HEK293T (cell line): ENCODE measurements around the gene TAOK1.

ENCODE experiments used
- CTCF ChIA-PET: fragments of 350-600 bp; formaldehyde crosslinking; extraction: SDS; loops from one replicate; lab custom pipeline; 2021; ENCODE audit warnings: antibody characterized with exemption, inconsistent platforms; lab: Yijun Ruan, JAX
- POLR2A ChIA-PET: fragments of 350-600 bp; formaldehyde crosslinking; extraction: SDS; loops from one replicate; lab custom pipeline; 2020; ENCODE audit warnings: antibody characterized with exemption, inconsistent platforms; lab: Yijun Ruan, JAX
- DNase-seq: peaks from one replicate; pipeline ENCODE4 v3.0.0; 2012; ENCODE audit warnings: mixed read lengths; ENCODE audit errors: extremely low spot score
- ARNT ChIP-seq: fragments of 450-650 bp; IDR thresholded peaks from 2 replicates; pipeline ENCODE4 v1.6.1; 2017; ENCODE audit warnings: mild to moderate bottlenecking
- BHLHE40 ChIP-seq: fragments of 450-650 bp; IDR thresholded peaks from 2 replicates; pipeline ENCODE4 v1.6.1; 2016; ENCODE audit warnings: mild to moderate bottlenecking, moderate library complexity, borderline replicate concordance
- CTBP1 ChIP-seq: fragments of 450-650 bp; IDR thresholded peaks from 2 replicates; pipeline ENCODE4 v1.6.1; 2016; ENCODE audit warnings: borderline replicate concordance
- ELF4 ChIP-seq: fragments of 450-650 bp; IDR thresholded peaks from 2 replicates; pipeline ENCODE4 v1.6.1; 2017; ENCODE audit warnings: antibody characterized with exemption
- FOXA1 ChIP-seq: fragments of 450-650 bp; IDR thresholded peaks from 2 replicates; pipeline ENCODE4 v1.6.1; 2016; ENCODE audit warnings: mild to moderate bottlenecking
- FOXK2 ChIP-seq: fragments of 450-650 bp; IDR thresholded peaks from 2 replicates; pipeline ENCODE4 v1.6.1; 2016; ENCODE audit warnings: mild to moderate bottlenecking
- FOXM1 ChIP-seq: fragments of 450-650 bp; IDR thresholded peaks from 2 replicates; pipeline ENCODE4 v1.6.1; 2017; ENCODE audit warnings: mild to moderate bottlenecking, borderline replicate concordance
- HDGF ChIP-seq: fragments of 450-650 bp; IDR thresholded peaks from 2 replicates; pipeline ENCODE4 v1.6.1; 2017; ENCODE audit warnings: antibody characterized with exemption, borderline replicate concordance
- L3MBTL2 ChIP-seq: fragments of 450-650 bp; conservative IDR thresholded peaks from 2 replicates; pipeline ENCODE4 v1.6.1; 2016; ENCODE audit warnings: mild to moderate bottlenecking
- LEF1 ChIP-seq: fragments of 450-650 bp; IDR thresholded peaks from 2 replicates; pipeline ENCODE4 v1.6.1; 2017; ENCODE audit warnings: mild to moderate bottlenecking, borderline replicate concordance
- NFRKB ChIP-seq: fragments of 450-650 bp; IDR thresholded peaks from 2 replicates; pipeline ENCODE4 v1.6.1; 2016; ENCODE audit warnings: mild to moderate bottlenecking, moderate library complexity
- PKNOX1 ChIP-seq: fragments of 450-650 bp; IDR thresholded peaks from 2 replicates; pipeline ENCODE4 v1.6.1; 2016
- SP1 ChIP-seq: fragments of 450-650 bp; IDR thresholded peaks from 2 replicates; pipeline ENCODE4 v1.6.1; 2017
- SUZ12 ChIP-seq: fragments of 450-650 bp; IDR thresholded peaks from 2 replicates; pipeline ENCODE4 v1.6.1; 2016; ENCODE audit warnings: mild to moderate bottlenecking
- TARDBP ChIP-seq: fragments of 450-650 bp; IDR thresholded peaks from 2 replicates; pipeline ENCODE4 v1.6.1; 2016
- ZNF384 ChIP-seq: fragments of 450-650 bp; IDR thresholded peaks from 2 replicates; pipeline ENCODE4 v1.6.1; 2016

TAOK1 gene

GRCh38 chr17:29420128-29420527 is 30.0 kb downstream of the TAOK1 start:
- TF ChIP-seq SUZ12 (no peak), FOXA1 (no peak), ZNF384 (no peak), BHLHE40 (no peak), TARDBP (no peak), SP1 (no peak), FOXK2 (no peak), L3MBTL2 (no peak), PKNOX1 (no peak)
- POLR2A ChIA-PET = no interaction called here
- no peak for DNase-seq
- CTCF ChIA-PET = interaction anchor here (0.8 kb wide), 1 partner anchor 50 kb away, joined by 3 read pairs; no protein-coding TSS in a partner anchor

- ChIA-PET CTCF (no interaction called here), POLR2A (no interaction called here)
- no peak for TF ChIP-seq PKNOX1
- TF ChIP-seq LEF1 = no peak
- TF ChIP-seq FOXK2 = no peak
- TF ChIP-seq ELF4 = no peak
- TF ChIP-seq FOXA1 = no peak
- TF ChIP-seq HDGF = no peak
- no peak for TF ChIP-seq SUZ12
- no peak for TF ChIP-seq CTBP1
- TF ChIP-seq TARDBP = no peak
- TF ChIP-seq ARNT = no peak
- no peak for TF ChIP-seq FOXM1
- TF ChIP-seq ZNF384 = no peak
- no peak for DNase-seq
Observed at GRCh38 chr17:29430275-29430674, 40.1 kb downstream of the TAOK1 start.

GRCh38 chr17:29433541-29433940 is 43.4 kb downstream of the TAOK1 start:
- TF ChIP-seq FOXM1 = no peak
- no peak for TF ChIP-seq TARDBP
- TF ChIP-seq FOXK2 = no peak
- TF ChIP-seq PKNOX1 = no peak
- no peak for TF ChIP-seq ZNF384
- TF ChIP-seq HDGF = no peak
- TF ChIP-seq FOXA1 = no peak
- no peak for TF ChIP-seq LEF1
- TF ChIP-seq BHLHE40 = no peak
- ChIA-PET POLR2A (interaction anchor here (1.4 kb wide), 1 partner anchor 16 kb away, joined by 3 read pairs; no protein-coding TSS in a partner anchor), CTCF (no interaction called here)
- DNase-seq = no peak

GRCh38 chr17:29434550-29434949 is 44.4 kb downstream of the TAOK1 start:
- ChIA-PET CTCF (no interaction called here), POLR2A (no interaction called here)

GRCh38 chr17:29442451-29442850 is 52.3 kb downstream of the TAOK1 start:
- TF ChIP-seq LEF1 (no peak), TARDBP (no peak), NFRKB (no peak), PKNOX1 (no peak), BHLHE40 (no peak), FOXM1 (no peak), ZNF384 (no peak), L3MBTL2 (no peak), ARNT (no peak), CTBP1 (no peak), SUZ12 (no peak), FOXK2 (no peak), FOXA1 (no peak), SP1 (no peak), ELF4 (no peak), HDGF (no peak)
- DNase-seq = no peak
- ChIA-PET CTCF (no interaction called here), POLR2A (no interaction called here)

More at GRCh38 chr17:29434550-29434949, 44.4 kb downstream of the TAOK1 start:
- DNase-seq = no peak
- no peak for TF ChIP-seq FOXM1
- no peak for TF ChIP-seq L3MBTL2
- no peak for TF ChIP-seq TARDBP
- no peak for TF ChIP-seq LEF1
- no peak for TF ChIP-seq BHLHE40
- TF ChIP-seq NFRKB = no peak
- TF ChIP-seq SUZ12 = no peak
- TF ChIP-seq ZNF384 = no peak
- no peak for TF ChIP-seq CTBP1
- no peak for TF ChIP-seq FOXA1
- TF ChIP-seq FOXK2 = no peak
- TF ChIP-seq SP1 = no peak
- TF ChIP-seq ELF4 = no peak
- TF ChIP-seq PKNOX1 = no peak
- no peak for TF ChIP-seq HDGF
- TF ChIP-seq ARNT = no peak
